ENCODE measurements around the gene BTF3L4.
"Not testable (repeated sequence)": the region's sequence is repeated elsewhere in the genome, so short reads cannot be mapped to it uniquely, and the experiment has no call there.

BTF3L4 gene

GRCh38 chr1:52072291-52072690 is 16.2 kb downstream of the BTF3L4 start:
- H3K4me3 ChIP-seq (ENCODE audit: low read depth, low read length), result no peak overlapping the region
- H3K36me3 ChIP-seq, result peaks cover 57% of the 10 kb centered on the region
- no peak for DNase-seq
- TF ChIP-seq CTCF (IDR thresholded peaks at IDR 0.05; ENCODE audit: low read depth, low read length), result no peak
- H3K9me3 ChIP-seq (ENCODE audit: severe bottlenecking), result no peaks in the 10 kb centered on the region
- H3K27ac ChIP-seq, result no peak overlapping the region
- H3K27me3 ChIP-seq (ENCODE audit: insufficient read depth, low read depth, severe bottlenecking), result no peaks in the 10 kb centered on the region

- peak overlapping the region; percentile 5; the same call in 1 of the 2 replicates for H3K27ac ChIP-seq
- not testable (repeated sequence) for H3K27me3 ChIP-seq (ENCODE audit: insufficient read depth, low read depth, severe bottlenecking); DNase-seq; H3K9me3 ChIP-seq (ENCODE audit: severe bottlenecking); H3K4me3 ChIP-seq (ENCODE audit: low read depth, low read length)
- H3K36me3 ChIP-seq, result peaks cover 45% of the 10 kb centered on the region
Observed at GRCh38 chr1:52077277-52077676, 21.2 kb downstream of the BTF3L4 start.

- Histone ChIP-seq H3K4me3 (ENCODE audit: low read depth, low read length) (no peak overlapping the region), H3K36me3 (peaks cover 35% of the 10 kb centered on the region), H3K27ac (no peak overlapping the region), H3K9me3 (ENCODE audit: severe bottlenecking) (no peaks in the 10 kb centered on the region), H3K27me3 (ENCODE audit: insufficient read depth, low read depth, severe bottlenecking) (no peaks in the 10 kb centered on the region)
- no peak for DNase-seq
- TF ChIP-seq CTCF (IDR thresholded peaks at IDR 0.05; ENCODE audit: low read depth, low read length), result no peak
Observed at GRCh38 chr1:52080014-52080415, 23.9 kb downstream of the BTF3L4 start.

GRCh38 chr1:52087892-52088291 is 31.8 kb downstream of the BTF3L4 start:
- DNase-seq; H3K27me3 ChIP-seq (ENCODE audit: insufficient read depth, low read depth, severe bottlenecking); H3K9me3 ChIP-seq (ENCODE audit: severe bottlenecking); H3K4me3 ChIP-seq (ENCODE audit: low read depth, low read length); H3K27ac ChIP-seq: not testable (repeated sequence)
- peaks cover 40% of the 10 kb centered on the region for H3K36me3 ChIP-seq

- H3K36me3 ChIP-seq, result peaks cover 16% of the 10 kb centered on the region
- not testable (repeated sequence) for H3K27ac ChIP-seq; H3K27me3 ChIP-seq (ENCODE audit: insufficient read depth, low read depth, severe bottlenecking); DNase-seq; H3K4me3 ChIP-seq (ENCODE audit: low read depth, low read length); H3K9me3 ChIP-seq (ENCODE audit: severe bottlenecking)
Observed at GRCh38 chr1:52094300-52094699, 38.2 kb downstream of the BTF3L4 start.

- no peak for TF ChIP-seq CTCF (IDR thresholded peaks at IDR 0.05; ENCODE audit: low read depth, low read length)
- Histone ChIP-seq H3K9me3 (ENCODE audit: severe bottlenecking) (peaks cover 3% of the 10 kb centered on the region), H3K27me3 (ENCODE audit: insufficient read depth, low read depth, severe bottlenecking) (no peaks in the 10 kb centered on the region), H3K27ac (no peak overlapping the region), H3K36me3 (no peaks in the 10 kb centered on the region), H3K4me3 (ENCODE audit: low read depth, low read length) (no peak overlapping the region)
- no peak for DNase-seq
Observed at GRCh38 chr1:52096216-52096615, 40.1 kb downstream of the BTF3L4 start.

- Histone ChIP-seq H3K9me3 (ENCODE audit: severe bottlenecking) (no peaks in the 10 kb centered on the region), H3K36me3 (no peaks in the 10 kb centered on the region), H3K4me3 (ENCODE audit: low read depth, low read length) (no peak overlapping the region), H3K27me3 (ENCODE audit: insufficient read depth, low read depth, severe bottlenecking) (no peaks in the 10 kb centered on the region), H3K27ac (no peak overlapping the region)
- TF ChIP-seq CTCF (IDR thresholded peaks at IDR 0.05; ENCODE audit: low read depth, low read length), result no peak
- no peak for DNase-seq
Observed at GRCh38 chr1:52098139-52098871, 42.2 kb downstream of the BTF3L4 start.
